ENCODE data around the gene VPS50.

The VPS50 gene

GRCh38 chr7:93399642-93400041 is 167.5 kb downstream of the VPS50 start:
- no peak overlapping the region for H3K4me2 ChIP-seq (ENCODE audit: low read depth, low read length, poor library complexity, severe bottlenecking)
- H3K9me3 ChIP-seq (ENCODE audit: insufficient read depth, low read depth, low read length) = no peaks in the 10 kb centered on the region
- no peaks in the 10 kb centered on the region for H3K79me2 ChIP-seq (ENCODE audit: insufficient read depth, low read length)
- H3K9me2 ChIP-seq (replicated peaks; ENCODE audit: low read depth, low read length) = no peaks in the 10 kb centered on the region
- H4K20me1 ChIP-seq (ENCODE audit: insufficient read depth, low read length, poor library complexity, severe bottlenecking) = no peaks in the 10 kb centered on the region
- H2AFZ ChIP-seq (ENCODE audit: low read length) = no peak overlapping the region
- no peaks in the 10 kb centered on the region for H3F3A ChIP-seq (ENCODE audit: low read depth)
- TF ChIP-seq, protein P1, sequence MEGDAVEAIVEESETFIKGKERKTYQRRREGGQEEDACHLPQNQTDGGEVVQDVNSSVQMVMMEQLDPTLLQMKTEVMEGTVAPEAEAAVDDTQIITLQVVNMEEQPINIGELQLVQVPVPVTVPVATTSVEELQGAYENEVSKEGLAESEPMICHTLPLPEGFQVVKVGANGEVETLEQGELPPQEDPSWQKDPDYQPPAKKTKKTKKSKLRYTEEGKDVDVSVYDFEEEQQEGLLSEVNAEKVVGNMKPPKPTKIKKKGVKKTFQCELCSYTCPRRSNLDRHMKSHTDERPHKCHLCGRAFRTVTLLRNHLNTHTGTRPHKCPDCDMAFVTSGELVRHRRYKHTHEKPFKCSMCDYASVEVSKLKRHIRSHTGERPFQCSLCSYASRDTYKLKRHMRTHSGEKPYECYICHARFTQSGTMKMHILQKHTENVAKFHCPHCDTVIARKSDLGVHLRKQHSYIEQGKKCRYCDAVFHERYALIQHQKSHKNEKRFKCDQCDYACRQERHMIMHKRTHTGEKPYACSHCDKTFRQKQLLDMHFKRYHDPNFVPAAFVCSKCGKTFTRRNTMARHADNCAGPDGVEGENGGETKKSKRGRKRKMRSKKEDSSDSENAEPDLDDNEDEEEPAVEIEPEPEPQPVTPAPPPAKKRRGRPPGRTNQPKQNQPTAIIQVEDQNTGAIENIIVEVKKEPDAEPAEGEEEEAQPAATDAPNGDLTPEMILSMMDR (conservative IDR thresholded peaks at IDR 0.05; ENCODE audit: low read length) = no peak
- no peak for TF ChIP-seq EZH2phosphoT487 (IDR thresholded peaks at IDR 0.05; ENCODE audit: borderline replicate concordance)
- peaks cover 5% of the 10 kb centered on the region for H3K27me3 ChIP-seq (ENCODE audit: insufficient read depth, low read length, poor library complexity, severe bottlenecking)
- H3K4me1 ChIP-seq (ENCODE audit: insufficient read depth, low read length, poor library complexity, severe bottlenecking) = no peaks in the 10 kb centered on the region
- H3K36me3 ChIP-seq (ENCODE audit: insufficient read depth, low read length) = no peaks in the 10 kb centered on the region
- no peak overlapping the region for H3K4me3 ChIP-seq (ENCODE audit: low read length, poor library complexity, severe bottlenecking)
- no peak overlapping the region for H3K9ac ChIP-seq (ENCODE audit: low read depth, low read length, poor library complexity, severe bottlenecking)

GRCh38 chr7:93402944-93403343 is 170.8 kb downstream of the VPS50 start:
- H3K4me2 ChIP-seq (ENCODE audit: low read depth, low read length, poor library complexity, severe bottlenecking) = no peak overlapping the region
- peaks cover 5% of the 10 kb centered on the region for H3K27me3 ChIP-seq (ENCODE audit: insufficient read depth, low read length, poor library complexity, severe bottlenecking)
- H3K9me3 ChIP-seq (ENCODE audit: insufficient read depth, low read depth, low read length) = no peaks in the 10 kb centered on the region
- no peaks in the 10 kb centered on the region for H3F3A ChIP-seq (ENCODE audit: low read depth)
- H3K9ac ChIP-seq (ENCODE audit: low read depth, low read length, poor library complexity, severe bottlenecking) = no peak overlapping the region
- H3K79me2 ChIP-seq (ENCODE audit: insufficient read depth, low read length) = no peaks in the 10 kb centered on the region
- TF ChIP-seq, protein P1 (conservative IDR thresholded peaks at IDR 0.05; ENCODE audit: low read length) = no peak
- no peak for TF ChIP-seq EZH2phosphoT487 (IDR thresholded peaks at IDR 0.05; ENCODE audit: borderline replicate concordance)
- no peak overlapping the region for H2AFZ ChIP-seq (ENCODE audit: low read length)
- H3K4me3 ChIP-seq (ENCODE audit: low read length, poor library complexity, severe bottlenecking) = no peak overlapping the region
- H4K20me1 ChIP-seq (ENCODE audit: insufficient read depth, low read length, poor library complexity, severe bottlenecking) = no peaks in the 10 kb centered on the region
- H3K4me1 ChIP-seq (ENCODE audit: insufficient read depth, low read length, poor library complexity, severe bottlenecking) = no peaks in the 10 kb centered on the region
- H3K36me3 ChIP-seq (ENCODE audit: insufficient read depth, low read length) = no peaks in the 10 kb centered on the region
- no peaks in the 10 kb centered on the region for H3K9me2 ChIP-seq (replicated peaks; ENCODE audit: low read depth, low read length)

GRCh38 chr7:93407239-93407638 is 175.1 kb downstream of the VPS50 start:
- H3K4me1 ChIP-seq (ENCODE audit: insufficient read depth, low read length, poor library complexity, severe bottlenecking) = no peaks in the 10 kb centered on the region
- H3K9me2 ChIP-seq (replicated peaks; ENCODE audit: low read depth, low read length) = no peaks in the 10 kb centered on the region
- no peak overlapping the region for H3K4me2 ChIP-seq (ENCODE audit: low read depth, low read length, poor library complexity, severe bottlenecking)
- no peaks in the 10 kb centered on the region for H3K9me3 ChIP-seq (ENCODE audit: insufficient read depth, low read depth, low read length)
- no peaks in the 10 kb centered on the region for H3F3A ChIP-seq (ENCODE audit: low read depth)
- TF ChIP-seq, protein P1 (conservative IDR thresholded peaks at IDR 0.05; ENCODE audit: low read length) = peak; percentile 24; the same call in 1 of the 2 replicates
- no peak for TF ChIP-seq EZH2phosphoT487 (IDR thresholded peaks at IDR 0.05; ENCODE audit: borderline replicate concordance)
- H2AFZ ChIP-seq (ENCODE audit: low read length) = no peak overlapping the region
- no peaks in the 10 kb centered on the region for H3K79me2 ChIP-seq (ENCODE audit: insufficient read depth, low read length)
- peaks cover 12% of the 10 kb centered on the region for H3K27me3 ChIP-seq (ENCODE audit: insufficient read depth, low read length, poor library complexity, severe bottlenecking)
- no peaks in the 10 kb centered on the region for H4K20me1 ChIP-seq (ENCODE audit: insufficient read depth, low read length, poor library complexity, severe bottlenecking)
- no peak overlapping the region for H3K9ac ChIP-seq (ENCODE audit: low read depth, low read length, poor library complexity, severe bottlenecking)
- H3K4me3 ChIP-seq (ENCODE audit: low read length, poor library complexity, severe bottlenecking) = no peak overlapping the region
- no peaks in the 10 kb centered on the region for H3K36me3 ChIP-seq (ENCODE audit: insufficient read depth, low read length)

Measured in Loucy (cell line).